Tibial nerve (tissue), 4 donors: ENCODE results near the gene RIPK3. TPM values are rescaled to one million over a fixed set of nuclear protein-coding genes. Genes with fewer than 3 reads are reported as not detected.
A peak's percentile ranks its signal among the peaks of the same experiment; 100 is the strongest.

Experiments used
- DNase-seq, 2 donors: peaks; one replicate each; pipeline ENCODE4 v3.0.0-alpha.2; 2019; ENCODE audit warnings: low spot score in 2 of 2
- H3K27ac ChIP-seq, 4 donors: fragments of 200-600 bp; sonication (generic) in 3 of 4; one replicate each; pipeline ENCODE4 v1.5.1; 2017 to 2019; ENCODE audit warnings: mild to moderate bottlenecking in 1 of 4
- H3K27me3 ChIP-seq, 2 donors: fragments of 200-600 bp; sonication (generic) in 1 of 2; one replicate each; pipeline versions ENCODE4 v1.5.1 to v1.6.0; 2017 to 2019
- H3K36me3 ChIP-seq, 3 donors: fragments of 200-600 bp; sonication (generic); one replicate each; pipeline ENCODE4 v1.5.1; 2018 to 2019
- H3K4me1 ChIP-seq, 4 donors: fragments of 200-600 bp; sonication (generic) in 3 of 4; one replicate each; pipeline ENCODE4 v1.5.1; 2017 to 2019
- H3K4me3 ChIP-seq, 4 donors: fragments of 200-600 bp; sonication (generic) in 3 of 4; one replicate each; pipeline ENCODE4 v1.5.1; 2017 to 2019; ENCODE audit warnings: mild to moderate bottlenecking in 1 of 4, moderate library complexity in 1 of 4
- H3K9me3 ChIP-seq, 4 donors: fragments of 200-600 bp; sonication (generic) in 3 of 4; one replicate each; pipeline ENCODE4 v1.5.1; 2017 to 2019
- CTCF ChIP-seq, 5 experiments: fragments of 200-600 bp in 3 of 5; fragments of 450-650 bp in 2 of 5; sonication (generic) in 3 of 5; IDR thresholded peaks; one replicate each; pipeline ENCODE4 v1.5.1; 2016 to 2019; ENCODE audit warnings: antibody characterized with exemption in 5 of 5, mild to moderate bottlenecking in 3 of 5, moderate library complexity in 2 of 5
- EP300 ChIP-seq, 2 donors: sonication (generic); formaldehyde crosslinking; IDR thresholded peaks; one replicate each; pipeline ENCODE4 v1.6.1; 2017; ENCODE audit warnings: antibody characterized with exemption in 2 of 2, mild to moderate bottlenecking in 1 of 2
- POLR2A ChIP-seq, 2 donors: fragments of 450-650 bp; IDR thresholded peaks; one replicate each; pipeline ENCODE4 v1.6.1; 2017; ENCODE audit warnings: antibody characterized with exemption in 2 of 2, mild to moderate bottlenecking in 2 of 2, moderate library complexity in 2 of 2
- WGBS, 2 donors: methylation state at CpG; one replicate each; pipeline ENCODE4 v1.1.5; 2018; 5-methylcytosine and 5-hydroxymethylcytosine counted together
- total RNA-seq, 4 donors: library from RNA; depleted of rRNA; stranded (reverse); fragments of >200 nt; gene quantifications; one replicate each; pipeline ENCODE4 v1.1.0, GENCODE V29; 2016

The RIPK3 gene
- total RNA-seq, 4 donors from 2014 or later: 4.0 to 9.6 (median 9.0) TPM

GRCh38 chr14:24343795-24344660 is 4.2 kb upstream of the RIPK3 start:
- peaks cover 0 to 8% (median 0%) of the 10 kb centered on the region in 4 donors for H3K4me1 ChIP-seq
- H3K36me3 ChIP-seq: no peaks in the 10 kb centered on the region
- DNase-seq: no peak
- WGBS, 2 donors: 76 to 77% methylated on average over 7 of the region's 7 CpGs
- H3K4me3 ChIP-seq: no peak overlapping the region
- H3K9me3 ChIP-seq: no peaks in the 10 kb centered on the region
- peaks cover 0 to 32% of the 10 kb centered on the region in 2 donors for H3K27me3 ChIP-seq
- no peak for TF ChIP-seq POLR2A (IDR thresholded peaks at IDR 0.05)
- TF ChIP-seq CTCF (IDR thresholded peaks at IDR 0.05): no peak
- no peak for TF ChIP-seq EP300 (IDR thresholded peaks at IDR 0.05)
- H3K27ac ChIP-seq: no peak overlapping the region

- Histone ChIP-seq H3K4me3 (no peak overlapping the region), H3K9me3 (no peaks in the 10 kb centered on the region), H3K27ac (no peak overlapping the region), H3K27me3 (peaks cover 0 to 43% of the 10 kb centered on the region in 2 donors), H3K36me3 (no peaks in the 10 kb centered on the region), H3K4me1 (peaks cover 0 to 17% (median 3%) of the 10 kb centered on the region in 4 donors)
- DNase-seq: no peak
- WGBS, 2 donors: 81 to 91% methylated on average over 4 of the region's 4 CpGs
- no peak for TF ChIP-seq CTCF (IDR thresholded peaks at IDR 0.05)
- TF ChIP-seq POLR2A (IDR thresholded peaks at IDR 0.05): no peak
- no peak for TF ChIP-seq EP300 (IDR thresholded peaks at IDR 0.05)
Observed at GRCh38 chr14:24342889-24343288, 3.1 kb upstream of the RIPK3 start.

- Histone ChIP-seq H3K4me1 (peaks cover 0 to 19% (median 3%) of the 10 kb centered on the region in 4 donors), H3K4me3 (no peak overlapping the region), H3K27me3 (peaks cover 0 to 62% of the 10 kb centered on the region in 2 donors), H3K36me3 (no peaks in the 10 kb centered on the region), H3K27ac (no peak overlapping the region), H3K9me3 (no peaks in the 10 kb centered on the region)
- DNase-seq: no peak
- TF ChIP-seq CTCF (IDR thresholded peaks at IDR 0.05) (no peak), POLR2A (IDR thresholded peaks at IDR 0.05) (no peak), EP300 (IDR thresholded peaks at IDR 0.05) (no peak)
- 100% methylated on average over 1 of the region's 1 CpG; no CpG with 5 or more reads in 1 of the 2 donors for WGBS, 2 donors
Observed at GRCh38 chr14:24340606-24341005, 815 bp upstream of the RIPK3 start.

GRCh38 chr14:24338843-24339242 is 948 bp downstream of the RIPK3 start:
- no peak for TF ChIP-seq EP300 (IDR thresholded peaks at IDR 0.05)
- no peak for TF ChIP-seq POLR2A (IDR thresholded peaks at IDR 0.05)
- TF ChIP-seq CTCF (IDR thresholded peaks at IDR 0.05): no peak
- Histone ChIP-seq H3K36me3 (no peaks in the 10 kb centered on the region), H3K27me3 (peaks cover 0 to 68% of the 10 kb centered on the region in 2 donors), H3K4me1 (peaks cover 0 to 35% (median 14%) of the 10 kb centered on the region in 4 donors), H3K9me3 (no peaks in the 10 kb centered on the region), H3K4me3 (peak overlapping the region in 2 of 4 donors; percentile 48 to 51), H3K27ac (no peak overlapping the region)
- 79 to 80% methylated on average over 9 to 14 of the region's 14 CpGs for WGBS, 2 donors
- DNase-seq: no peak

- WGBS, 2 donors: 88 to 93% methylated on average over 8 of the region's 8 CpGs
- Histone ChIP-seq H3K4me3 (no peak overlapping the region), H3K27me3 (peaks cover 0 to 78% of the 10 kb centered on the region in 2 donors), H3K4me1 (peaks cover 0 to 45% (median 24%) of the 10 kb centered on the region in 4 donors), H3K27ac (no peak overlapping the region), H3K9me3 (no peaks in the 10 kb centered on the region), H3K36me3 (no peaks in the 10 kb centered on the region)
- no peak for DNase-seq
- TF ChIP-seq EP300 (IDR thresholded peaks at IDR 0.05) (no peak), CTCF (IDR thresholded peaks at IDR 0.05) (no peak), POLR2A (IDR thresholded peaks at IDR 0.05) (no peak)
Observed at GRCh38 chr14:24337824-24338175, 2.0 kb downstream of the RIPK3 start.
